Testis (tissue), 3 donors: Measurements from ENCODE around the gene HDAC2. TPM values are rescaled to one million over a fixed set of nuclear protein-coding genes. Genes with fewer than 3 reads are reported as not detected.

Experiments used
- DNase-seq: peaks from one replicate; pipeline ENCODE4 v3.0.0-alpha.2; 2019
- H3K27ac ChIP-seq, 2 donors: fragments of 200-600 bp; sonication (generic); one replicate each; pipeline ENCODE4 v1.5.1; 2019
- H3K27me3 ChIP-seq: fragments of 200-600 bp; sonication (generic); one replicate; pipeline ENCODE4 v1.5.1; 2019
- H3K36me3 ChIP-seq: fragments of 200-600 bp; sonication (generic); one replicate; pipeline ENCODE4 v1.5.1; 2017; ENCODE audit warnings: low read depth; ENCODE audit errors: missing control alignments
- H3K4me1 ChIP-seq: fragments of 200-600 bp; sonication (generic); one replicate; pipeline ENCODE4 v1.5.1; 2019
- H3K4me3 ChIP-seq, 2 donors: fragments of 200-600 bp; sonication (generic); one replicate each; pipeline ENCODE4 v1.5.1; 2017 to 2019
- H3K9me3 ChIP-seq: fragments of 200-600 bp; sonication (generic); one replicate; pipeline ENCODE4 v1.5.1; 2017
- CTCF ChIP-seq, 3 experiments: fragments of 450-650 bp in 2 of 3; fragments of 200-600 bp in 1 of 3; sonication (generic) in 1 of 3; IDR thresholded peaks; one replicate each; pipeline ENCODE4 v1.5.1; 2016 to 2019; ENCODE audit warnings: antibody characterized with exemption in 3 of 3, mild to moderate bottlenecking in 2 of 3, moderate library complexity in 1 of 3
- POLR2A ChIP-seq: fragments of 450-650 bp; IDR thresholded peaks from one replicate; pipeline ENCODE4 v1.6.1; 2017; ENCODE audit warnings: antibody characterized with exemption, mild to moderate bottlenecking, moderate library complexity
- WGBS, 2 donors: methylation state at CpG; one replicate each; pipeline ENCODE4 v1.1.5; 2018; 5-methylcytosine and 5-hydroxymethylcytosine counted together
- intact Hi-C: fragments of 100-400 bp; cut with DNase I; formaldehyde crosslinking; loops from one replicate; pipeline ENCODE4 v1.15.1; 2023; ENCODE audit warnings: low total_unique reads
- polyA plus RNA-seq: library from polyadenylated mRNA; stranded (reverse); fragments of 350-450 nt; fragmentation: Illumina TruSeq; extraction: RNeasy Lipid Tissue Mini Kit (QIAGEN cat#74804); gene quantifications from one replicate; pipeline ENCODE4 v1.2.3, GENCODE V29; 2014; ENCODE audit warnings: low read depth, low replicate concordance; ENCODE audit not compliant: insufficient read depth
- total RNA-seq, 2 donors: library from RNA; depleted of rRNA; stranded (reverse); fragments of >200 nt; gene quantifications; one replicate each; pipeline ENCODE4 v1.2.3, GENCODE V29; 2016

HDAC2 gene
- total and polyA plus RNA-seq, 3 donors from 2014 or later = 99.3 to 146 (median 119) TPM

DNA sequence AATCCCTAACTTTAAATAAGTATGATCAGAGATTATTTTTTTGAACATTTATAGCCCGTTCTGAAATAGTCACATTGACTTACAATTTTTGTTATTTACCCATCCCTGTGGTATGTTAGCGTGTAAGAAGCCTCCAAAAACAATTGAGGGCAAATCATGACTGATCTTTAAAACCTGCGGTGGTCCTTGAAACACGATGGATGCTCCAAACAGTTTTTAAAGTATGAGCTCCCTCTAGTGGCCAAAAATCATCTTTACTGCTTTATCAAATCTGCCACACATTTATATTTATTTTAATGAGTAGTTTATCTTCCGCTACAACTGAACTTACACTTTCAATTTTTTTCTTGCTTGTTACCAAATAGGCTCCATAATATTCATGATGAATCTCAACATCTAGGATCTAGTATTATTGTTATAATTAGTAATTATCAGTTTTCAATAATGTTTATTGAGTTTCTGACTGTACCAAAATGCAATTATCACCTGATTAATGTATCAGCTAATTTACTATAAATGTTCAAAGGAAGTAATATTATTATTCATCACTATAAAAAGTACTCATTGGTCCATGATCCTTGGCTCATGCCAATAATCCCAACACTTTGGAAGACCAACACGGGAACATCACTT lies 61.6 kb downstream of the HDAC2 start:
- TF ChIP-seq POLR2A (no peak), CTCF (IDR thresholded peaks at IDR 0.05) (peak; percentile 53 to 93 (median 66))
- no peaks in the 10 kb centered on the region for H3K9me3 ChIP-seq
- H3K27ac ChIP-seq = no peak overlapping the region
- no peaks in the 10 kb centered on the region for H3K36me3 ChIP-seq
- H3K27me3 ChIP-seq = no peaks in the 10 kb centered on the region
- 19 to 21% methylated on average over 6 of the region's 6 CpGs for WGBS, 2 donors
- H3K4me3 ChIP-seq = no peak overlapping the region
- DNase-seq = no peak
- H3K4me1 ChIP-seq = no peaks in the 10 kb centered on the region
- intact Hi-C loops = no loop called here

- Histone ChIP-seq H3K4me1 (no peaks in the 10 kb centered on the region), H3K4me3 (no peak overlapping the region), H3K9me3 (no peaks in the 10 kb centered on the region), H3K27ac (no peak overlapping the region), H3K36me3 (no peaks in the 10 kb centered on the region), H3K27me3 (no peaks in the 10 kb centered on the region)
- no peak for DNase-seq
- intact Hi-C loops = no loop called here
- 63% methylated on average over 3 of the region's 3 CpGs for WGBS, 2 donors
- TF ChIP-seq CTCF (IDR thresholded peaks at IDR 0.05) = no peak
- TF ChIP-seq POLR2A = no peak
Observed at GRCh38 chr6:113908801-113909200, 62.1 kb downstream of the HDAC2 start.

DNA sequence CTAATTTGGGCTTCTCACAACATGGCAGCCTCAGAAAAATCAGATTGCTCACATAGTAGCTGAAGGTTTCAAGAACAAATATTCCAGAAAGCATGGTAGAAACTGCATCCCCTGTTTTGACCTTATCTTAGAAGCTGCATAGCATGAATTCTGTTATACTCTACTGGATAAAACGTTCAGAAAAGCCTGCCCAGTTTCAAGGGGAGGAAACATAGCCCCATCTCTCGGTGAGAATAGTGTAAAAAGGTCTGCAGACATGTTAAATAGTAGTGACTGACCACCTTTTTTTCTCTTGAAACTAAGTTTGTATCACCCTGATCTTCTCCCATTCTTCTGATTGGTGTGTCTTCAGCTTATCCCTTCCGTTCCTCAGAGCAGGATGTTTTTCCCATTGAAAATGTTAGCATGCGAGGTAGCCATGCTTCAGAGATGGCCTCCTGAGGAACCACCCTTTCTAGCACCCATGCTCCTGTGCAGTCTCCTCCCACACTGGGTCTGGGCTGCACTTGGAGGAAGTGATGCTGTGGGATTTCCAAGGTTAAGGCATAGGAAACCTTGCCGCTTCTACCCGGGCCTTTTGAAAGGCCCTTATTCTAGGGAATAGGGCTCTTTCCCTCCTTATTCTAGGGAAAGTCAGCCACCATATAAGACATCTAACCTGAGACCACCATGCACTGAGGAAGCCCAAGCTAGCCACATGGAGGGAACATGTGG lies 63.7 kb downstream of the HDAC2 start:
- Histone ChIP-seq H3K9me3 (no peaks in the 10 kb centered on the region), H3K4me3 (no peak overlapping the region), H3K36me3 (no peaks in the 10 kb centered on the region), H3K4me1 (no peaks in the 10 kb centered on the region), H3K27ac (no peak overlapping the region), H3K27me3 (no peaks in the 10 kb centered on the region)
- intact Hi-C loops = no loop called here
- TF ChIP-seq POLR2A = no peak
- no peak for TF ChIP-seq CTCF (IDR thresholded peaks at IDR 0.05)
- WGBS, 2 donors = 82 to 83% methylated on average over 5 to 6 of the region's 6 CpGs
- no peak for DNase-seq

GRCh38 chr6:113903666-113904330 lies 67.2 kb downstream of the HDAC2 start:
- intact Hi-C loops = no loop called here
- Histone ChIP-seq H3K4me3 (no peak overlapping the region), H3K36me3 (no peaks in the 10 kb centered on the region), H3K27me3 (no peaks in the 10 kb centered on the region), H3K4me1 (no peaks in the 10 kb centered on the region), H3K27ac (no peak overlapping the region), H3K9me3 (no peaks in the 10 kb centered on the region)
- peak; percentile 61 for DNase-seq
- TF ChIP-seq POLR2A (no peak), CTCF (IDR thresholded peaks at IDR 0.05) (no peak)
- 30 to 36% methylated on average over 9 of the region's 9 CpGs for WGBS, 2 donors
